GM21737 (cell line): Measurements from ENCODE around the gene STING1.
"Not testable (repeated sequence)": the region's sequence is repeated elsewhere in the genome, so short reads cannot be mapped to it uniquely, and the experiment has no call there.

ENCODE experiments used
- ATAC-seq: cut with Tn5 transposase; IDR thresholded peaks from one replicate; pipeline ENCODE4 v1.9.1; 2021; ENCODE audit warnings: mild to moderate bottlenecking, moderate library complexity; ENCODE audit not compliant: unreplicated experiment

Gene STING1

GRCh38 chr5:139440416-139440815 is 42.1 kb downstream of the STING1 start:
- not testable (repeated sequence) for ATAC-seq

GRCh38 chr5:139439013-139439903 is 43.3 kb downstream of the STING1 start, which contains the start of gene DNAJC18:
Gene DNAJC18 (minus strand): TSS chr5:139439525. CDS start chr5:139439445, 80 bp downstream.
- ATAC-seq, result peak; percentile 77

GRCh38 chr5:139438707-139439012 is 43.9 kb downstream of the STING1 start:
- no peak for ATAC-seq

GRCh38 chr5:139435676-139436075 is 46.9 kb downstream of the STING1 start:
- ATAC-seq, result no peak

GRCh38 chr5:139431706-139432105 is 50.9 kb downstream of the STING1 start:
- no peak for ATAC-seq

GRCh38 chr5:139430015-139430414 is 52.5 kb downstream of the STING1 start:
- no peak for ATAC-seq

- no peak for ATAC-seq
These were observed 56.2 kb downstream of the STING1 start for GRCh38 chr5:139426203-139426885.
